ENCODE measurements around the gene LYRM9.
"Not testable (repeated sequence)": the region's sequence is repeated elsewhere in the genome, so short reads cannot be mapped to it uniquely, and the experiment has no call there.

Gene LYRM9

DNA sequence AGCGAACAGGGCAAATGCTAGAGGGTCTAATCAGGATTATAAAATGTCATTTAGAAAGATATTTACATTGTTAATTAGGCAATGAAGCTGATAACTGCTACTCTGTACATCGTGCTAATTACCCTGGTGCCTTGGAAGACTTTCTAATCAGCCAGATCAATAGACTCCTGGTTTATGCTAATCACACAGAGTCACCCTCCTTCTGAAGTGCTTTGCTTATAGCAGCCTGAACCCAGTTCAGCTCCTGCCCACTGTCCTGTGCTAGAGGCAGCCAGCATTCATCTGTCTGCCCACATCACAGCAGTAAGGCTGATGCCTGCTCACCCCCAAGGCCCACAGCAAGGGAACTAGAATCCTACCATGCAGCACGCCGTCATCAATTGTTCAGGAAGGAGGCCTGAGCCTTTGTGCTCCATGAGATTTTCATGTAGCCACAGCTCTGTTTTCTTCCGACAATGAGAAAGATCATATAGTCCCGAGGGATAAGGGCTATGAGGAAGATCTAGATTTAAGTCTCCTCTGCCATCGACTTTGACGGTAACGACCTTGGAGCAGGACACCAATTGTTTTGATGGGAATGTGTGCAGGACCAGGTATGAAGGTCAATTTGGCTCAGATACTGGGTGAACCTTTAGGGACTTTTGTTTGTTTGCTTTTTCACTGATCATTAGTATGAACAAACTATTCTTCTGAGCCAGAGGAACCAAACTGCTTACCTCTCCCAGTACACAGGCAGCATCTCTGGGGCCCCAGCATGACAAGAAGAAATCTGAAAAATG lies 12.5 kb upstream of the LYRM9 start:
- peak in 1 of 3 experiments; percentile 54 for DNase-seq

- no peak for DNase-seq
These were observed 11.6 kb upstream of the LYRM9 start for GRCh38 chr17:27904534-27905446.

GRCh38 chr17:27904114-27904513 lies 10.9 kb upstream of the LYRM9 start:
- DNase-seq = no peak

DNA sequence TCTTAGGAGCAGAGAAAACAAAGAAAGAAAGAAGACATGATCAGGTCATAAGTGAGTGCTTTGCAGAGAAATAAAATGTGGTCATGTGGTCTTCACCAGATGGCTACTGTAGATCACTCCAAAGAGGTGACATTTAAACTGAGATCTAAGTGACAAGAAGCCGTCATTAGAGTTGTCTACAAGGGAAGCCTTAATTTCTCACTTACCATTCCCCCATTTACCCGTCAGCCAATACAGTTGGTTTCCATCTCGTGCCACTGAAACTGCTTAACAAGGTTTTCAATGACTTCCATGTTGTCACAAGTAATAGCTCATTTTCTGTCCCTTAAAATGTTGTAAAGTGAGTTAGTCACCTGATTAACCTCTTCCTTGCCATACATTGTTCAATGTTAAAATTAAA lies 6.4 kb upstream of the LYRM9 start:
- no peak for DNase-seq

DNA sequence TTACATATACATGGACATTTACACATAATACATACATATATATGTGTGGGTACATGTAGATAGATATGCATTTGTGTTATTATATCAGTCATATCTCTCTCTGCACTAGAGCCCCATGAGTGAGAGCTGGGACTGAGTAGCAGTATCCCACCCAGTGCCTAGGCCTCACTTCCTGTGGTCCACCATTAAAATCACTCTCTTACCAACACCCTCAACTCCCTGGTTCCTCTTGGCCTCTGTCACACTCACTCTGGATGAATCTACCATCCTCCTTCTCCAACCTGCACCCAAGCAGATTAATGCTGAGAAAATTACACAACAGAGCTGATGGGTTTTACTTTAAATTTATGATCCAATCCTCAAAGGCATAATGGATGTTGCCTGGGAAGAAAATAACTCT lies 4.9 kb upstream of the LYRM9 start:
- DNase-seq = no peak

- DNase-seq = no peak
These were observed 3.5 kb upstream of the LYRM9 start for GRCh38 chr17:27896701-27897100.

DNA sequence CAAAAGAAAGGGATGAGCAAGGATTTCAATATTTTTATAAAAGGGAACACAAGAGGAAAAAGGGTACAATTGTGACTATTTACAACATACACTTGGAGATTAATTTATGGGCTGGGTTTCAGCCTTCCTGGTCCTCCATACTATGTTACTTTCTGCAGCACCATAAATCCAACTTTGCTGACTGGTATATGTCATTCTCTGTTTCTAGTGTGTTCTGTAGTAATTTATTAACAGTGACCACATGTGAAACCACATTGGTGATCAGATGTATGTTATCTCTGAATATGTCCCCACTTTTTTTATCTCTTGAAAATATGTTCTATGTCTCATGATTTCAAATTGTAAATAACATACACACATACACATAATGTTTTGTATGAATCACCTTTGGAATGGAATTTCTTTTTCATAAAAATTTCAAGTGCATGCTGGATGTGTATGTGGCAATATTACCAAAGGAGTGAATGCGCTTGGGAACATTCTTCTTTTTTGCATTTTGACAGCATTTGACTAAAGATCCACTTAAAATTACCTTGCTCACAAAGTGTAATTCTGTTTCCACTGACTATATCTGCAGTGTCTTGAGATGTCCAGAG lies 2.9 kb upstream of the LYRM9 start:
- no peak for DNase-seq

GRCh38 chr17:27895123-27895895 lies 2.1 kb upstream of the LYRM9 start:
- DNase-seq = peak in 1 of 3 experiments; percentile 51

DNA sequence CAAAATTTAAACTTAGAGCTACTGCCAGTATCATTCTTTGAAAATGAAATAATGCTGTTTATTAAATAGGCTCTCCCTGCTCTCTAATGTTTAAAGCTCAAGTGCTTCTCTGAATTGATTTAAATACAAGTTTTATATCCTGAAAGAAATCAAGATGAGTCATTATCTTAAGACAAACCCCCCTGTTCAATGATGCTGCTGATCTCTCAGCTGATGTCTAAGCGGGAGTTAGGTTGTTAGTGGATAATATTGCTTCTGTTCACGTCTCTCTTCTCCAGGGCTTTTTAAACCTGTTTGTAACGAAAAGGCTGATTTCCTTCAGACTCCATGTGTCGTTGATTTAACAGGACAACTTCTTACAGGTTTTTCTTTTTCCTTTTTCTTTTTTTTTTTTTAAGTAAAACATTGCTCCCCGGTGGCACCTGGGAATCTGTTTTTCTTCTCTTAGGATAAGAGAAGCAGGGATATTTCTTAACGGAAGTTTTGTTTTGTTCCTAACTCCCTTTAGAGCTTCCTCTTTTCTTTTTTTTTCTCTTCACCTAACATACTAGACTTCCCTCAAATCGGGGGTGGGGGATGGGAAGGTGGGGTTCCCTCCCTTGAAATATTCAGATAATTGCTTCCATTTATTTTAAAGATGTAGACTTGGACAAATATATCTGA lies 807 bp upstream of the LYRM9 start:
- DNase-seq = peak in 2 of 3 experiments; percentile 50 to 86

DNA sequence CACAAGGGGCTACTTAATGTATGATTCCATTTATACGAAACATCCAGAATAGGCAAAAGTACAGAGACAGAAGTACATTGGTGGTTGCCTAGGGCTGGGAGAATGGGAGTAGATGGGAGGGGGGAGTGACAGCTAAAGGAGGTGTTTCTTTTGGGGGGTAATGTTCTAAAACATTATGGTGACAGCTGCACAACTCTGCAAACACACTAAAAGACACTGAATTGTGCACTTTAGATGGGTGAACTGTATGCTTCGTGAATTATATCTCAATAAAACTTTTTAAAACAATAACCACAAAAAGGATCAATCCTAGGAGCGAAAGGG lies 661 bp downstream of the LYRM9 start:
- no peak for DNase-seq

DNA sequence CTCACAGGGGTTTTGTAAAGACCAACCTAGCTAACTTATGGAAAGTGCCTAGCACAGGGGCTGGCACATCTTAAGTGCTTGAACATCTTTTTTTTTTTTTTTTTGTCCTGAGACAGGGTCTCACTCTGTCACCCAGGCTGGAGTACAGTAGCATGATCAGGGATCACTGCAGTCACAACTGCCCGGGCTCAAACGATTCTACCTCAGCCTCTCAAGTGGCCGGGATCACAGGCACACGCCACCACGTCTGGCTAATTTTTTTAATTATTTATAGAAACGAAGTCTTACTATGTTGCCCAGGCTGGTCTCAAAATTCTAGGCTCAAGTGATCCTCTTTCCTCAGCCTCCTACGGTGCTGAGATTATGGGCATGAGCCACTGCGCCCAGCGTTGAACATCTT lies 1.3 kb downstream of the LYRM9 start:
- DNase-seq = no peak

DNA sequence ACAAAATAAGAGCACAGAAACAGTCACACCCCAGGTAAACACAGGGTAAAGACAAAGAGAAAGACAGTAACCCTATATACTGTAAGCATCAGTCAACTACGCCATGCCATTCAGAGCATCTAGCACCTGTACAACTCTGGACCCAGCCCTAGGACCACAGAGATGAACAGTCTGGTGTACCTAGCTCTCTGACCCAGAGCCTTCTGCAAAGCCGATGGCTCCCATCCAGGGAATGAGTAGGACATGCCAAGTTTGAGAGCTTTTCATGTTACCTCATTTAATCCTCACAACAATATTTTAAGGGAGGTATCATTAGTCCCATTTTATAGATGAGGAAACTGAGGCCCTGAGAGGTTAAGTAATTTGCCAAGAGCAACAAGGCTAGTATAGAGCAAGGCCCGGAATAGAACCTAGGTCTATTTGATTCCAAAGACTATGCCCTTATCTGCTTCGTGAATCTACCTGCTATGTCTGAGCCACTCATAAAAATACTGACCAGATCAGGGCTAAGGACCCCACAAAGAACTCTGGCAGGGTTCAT lies 3.4 kb downstream of the LYRM9 start:
- no peak for DNase-seq

- DNase-seq = no peak
These were observed 4.2 kb downstream of the LYRM9 start for GRCh38 chr17:27888945-27889344.

- DNase-seq = no peak
These were observed 5.1 kb downstream of the LYRM9 start for GRCh38 chr17:27888067-27888466.

DNA sequence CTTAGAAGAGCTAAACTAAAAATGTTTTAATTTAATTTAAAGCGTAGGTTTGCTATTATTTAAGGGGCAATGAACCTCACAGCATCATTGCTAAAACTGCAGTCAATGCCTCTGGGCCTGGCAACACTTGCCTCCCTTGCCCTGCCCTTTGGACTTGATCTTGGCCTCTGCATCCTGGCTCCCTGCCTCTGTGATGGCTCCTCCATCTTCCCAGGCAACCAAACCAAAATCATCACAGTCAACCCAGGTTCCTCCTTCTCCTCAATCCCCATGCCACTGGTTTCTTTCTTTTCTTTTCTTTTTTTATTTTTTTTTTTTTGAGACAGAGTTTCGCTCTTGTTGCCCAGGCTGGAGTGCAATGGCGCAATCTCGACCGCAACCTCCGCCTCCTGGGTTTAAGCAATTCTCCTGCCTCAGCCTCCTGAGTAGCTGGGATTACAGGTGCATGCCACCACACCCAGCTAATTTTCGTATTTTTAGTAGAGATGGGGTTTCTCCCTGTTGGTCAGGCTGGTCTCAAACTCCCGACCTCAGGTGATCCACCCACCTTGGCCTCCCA lies 6.7 kb downstream of the LYRM9 start:
- DNase-seq = not testable (repeated sequence)

- DNase-seq = peak in 1 of 3 experiments; percentile 29
These were observed 10.9 kb downstream of the LYRM9 start for GRCh38 chr17:27882162-27882840.

- peak; percentile 71 to 89 (median 73) for DNase-seq
These were observed 13.1 kb downstream of the LYRM9 start for GRCh38 chr17:27879987-27880608.

- DNase-seq = peak; percentile 32 to 84 (median 69)
These were observed 14.2 kb downstream of the LYRM9 start for GRCh38 chr17:27878776-27879562.

DNA sequence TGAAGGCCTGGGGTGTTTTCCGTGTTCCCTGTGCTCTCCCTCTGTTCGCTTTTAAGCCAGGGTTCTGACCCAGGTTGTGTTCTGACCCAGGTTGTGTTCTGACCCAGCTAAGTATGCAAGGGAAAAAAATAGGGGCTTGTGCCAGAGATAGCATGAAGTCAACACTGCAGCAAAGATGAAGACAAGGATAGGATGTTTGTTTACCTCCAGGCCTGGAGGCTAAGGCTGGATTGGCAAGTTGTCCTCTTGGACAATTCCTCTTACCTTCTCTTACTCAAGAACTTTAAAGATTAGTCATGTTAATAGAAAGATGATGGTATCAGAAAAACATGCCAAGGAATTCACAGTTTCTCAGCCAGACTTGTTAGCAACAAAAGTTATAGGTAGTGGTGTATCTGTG lies 19.4 kb downstream of the LYRM9 start:
- no peak for DNase-seq

DNA sequence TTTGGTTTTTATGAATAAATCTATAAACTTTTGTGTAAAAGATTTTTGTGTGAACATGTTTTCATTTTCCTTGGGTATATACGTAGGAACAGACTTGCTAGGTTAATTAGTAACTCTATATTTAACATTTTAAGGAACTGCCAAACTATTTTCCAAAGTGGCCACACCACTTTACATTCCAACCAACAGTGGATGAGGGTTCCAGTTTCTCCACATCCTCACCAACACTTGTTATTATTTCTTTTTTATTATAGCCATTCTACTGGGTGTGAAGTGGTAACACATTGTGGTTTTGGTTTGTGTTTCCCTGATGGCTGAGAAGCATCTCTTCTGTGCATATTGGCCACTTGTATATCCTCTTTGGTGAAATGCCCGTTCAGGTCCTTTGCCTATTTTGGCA lies 20.0 kb downstream of the LYRM9 start:
- no peak for DNase-seq

Measured in NCI-H1417 (cell line).